A673 (cell line): ENCODE results near the gene CCDC197. TPM values are rescaled to one million over a fixed set of nuclear protein-coding genes. Genes with fewer than 3 reads are reported as not detected.

Experiments
- BruUV-seq: library from RNA; stranded (reverse); fragments of 400-500 nt; replicated peaks from 2 replicates; lab custom pipeline; 2021; lab: Mats Ljungman, UMichigan
- CTCF ChIA-PET: fragments of 300-600 bp; sonication (Branson Sonifier 250); formaldehyde crosslinking; loops from one replicate; lab custom pipeline; 2022; ENCODE audit warnings: antibody characterized with exemption; lab: Charles Lee
- POLR2A ChIA-PET: fragments of 300-600 bp; sonication (Branson Sonifier 250); formaldehyde crosslinking; loops from one replicate; lab custom pipeline; 2022; ENCODE audit warnings: antibody characterized with exemption; ENCODE audit not compliant: low non-redundant PET; lab: Charles Lee
- DNase-seq: peaks from one replicate; pipeline ENCODE4 v3.0.0-alpha.2; 2015; ENCODE audit warnings: low spot score
- H3K27ac ChIP-seq: fragments of 200-600 bp; sonication (generic); 2 replicates; pipeline ENCODE4 v1.5.1; 2016; ENCODE audit warnings: mixed run types, low read depth, mild to moderate bottlenecking, mixed read lengths, antibody characterized with exemption, low read length; ENCODE audit not compliant: poor library complexity, severe bottlenecking
- H3K27me3 ChIP-seq: fragments of 200-600 bp; sonication (generic); replicated peaks from 2 replicates; pipeline ENCODE4 v1.6.1; 2017; ENCODE audit warnings: mixed run types, low read depth, mild to moderate bottlenecking, mixed read lengths, antibody characterized with exemption, low read length; ENCODE audit not compliant: insufficient read depth, poor library complexity
- H3K36me3 ChIP-seq: fragments of 200-600 bp; sonication (generic); 2 replicates; pipeline ENCODE4 v1.6.1; 2016; ENCODE audit warnings: mixed run types, mild to moderate bottlenecking, mixed read lengths, antibody characterized with exemption, low read length; ENCODE audit not compliant: insufficient read depth, poor library complexity, severe bottlenecking
- H3K4me1 ChIP-seq: fragments of 200-600 bp; sonication (generic); 2 replicates; pipeline ENCODE4 v1.6.1; 2017; ENCODE audit warnings: mixed run types, mild to moderate bottlenecking, mixed read lengths, antibody characterized with exemption, low read length; ENCODE audit not compliant: insufficient read depth, poor library complexity, severe bottlenecking
- H3K4me3 ChIP-seq: fragments of 200-600 bp; sonication (generic); 2 replicates; pipeline ENCODE4 v1.5.1; 2016; ENCODE audit warnings: low read depth, mixed run types, mild to moderate bottlenecking, mixed read lengths, low read length; ENCODE audit not compliant: poor library complexity, severe bottlenecking
- H3K9me3 ChIP-seq: fragments of 200-600 bp; sonication (generic); 2 replicates; pipeline ENCODE4 v1.6.1; 2016; ENCODE audit warnings: mixed run types, low read depth, mild to moderate bottlenecking, mixed read lengths, antibody characterized with exemption, low read length; ENCODE audit not compliant: poor library complexity, severe bottlenecking
- EZH2 ChIP-seq: fragments of 200-600 bp; sonication (generic); IDR thresholded peaks from 2 replicates; pipeline ENCODE4 v1.6.1; 2017; ENCODE audit warnings: borderline replicate concordance, low read depth, mild to moderate bottlenecking, mixed read lengths, antibody characterized with exemption, low read length; ENCODE audit not compliant: poor library complexity, severe bottlenecking
- intact Hi-C: fragments of 100-400 bp; cut with micrococcal nuclease; formaldehyde crosslinking; loops from one replicate; pipeline ENCODE4 v1.10.0; 2022; ENCODE audit not compliant: unreplicated experiment
- total RNA-seq: library from RNA; stranded (reverse); gene quantifications from 2 replicates; pipeline ENCODE4 v1.2.3, GENCODE V29; 2021
- TF ChIP-seq, protein P1 (sequence below): fragments of 300-800, 200-600 bp; sonication (generic); conservative IDR thresholded peaks from 2 replicates; pipeline ENCODE4 v1.5.1; 2017; ENCODE audit warnings: low read depth, mild to moderate bottlenecking, antibody characterized with exemption, low read length, moderate library complexity, mixed read lengths

The CCDC197 gene
- total RNA-seq, 1 experiment from 2014 or later = not detected

DNA sequence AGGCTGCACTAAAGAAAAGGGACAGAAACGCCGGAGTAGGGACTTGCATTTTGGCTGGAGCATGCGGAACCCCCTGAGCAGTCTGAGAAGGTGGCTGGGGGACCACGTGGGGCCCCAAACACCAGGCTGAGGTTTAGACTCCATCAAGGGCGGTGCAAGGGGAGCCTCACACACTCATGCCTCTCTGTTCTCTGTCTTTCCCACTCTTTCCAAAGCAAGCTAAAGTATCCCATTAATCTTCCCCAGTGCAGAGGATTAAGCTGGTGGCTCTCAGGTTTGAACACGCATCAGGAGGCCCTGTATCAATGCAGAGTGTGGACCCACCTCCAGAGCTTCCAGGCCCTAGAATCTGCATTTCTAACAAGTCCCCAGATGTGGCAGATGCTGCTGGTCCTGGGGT is 13.5 kb downstream of the CCDC197 start:
- POLR2A ChIA-PET = no interaction called here
- CTCF ChIA-PET = interaction anchor here (0.6 kb wide), 1 partner anchor 24 kb away, joined by 6 read pairs; no protein-coding TSS in a partner anchor
- no peak overlapping the region for H3K27ac ChIP-seq
- DNase-seq = no peak
- no peaks in the 10 kb centered on the region for H3K4me1 ChIP-seq
- no peak for TF ChIP-seq EZH2
- TF ChIP-seq, protein P1, sequence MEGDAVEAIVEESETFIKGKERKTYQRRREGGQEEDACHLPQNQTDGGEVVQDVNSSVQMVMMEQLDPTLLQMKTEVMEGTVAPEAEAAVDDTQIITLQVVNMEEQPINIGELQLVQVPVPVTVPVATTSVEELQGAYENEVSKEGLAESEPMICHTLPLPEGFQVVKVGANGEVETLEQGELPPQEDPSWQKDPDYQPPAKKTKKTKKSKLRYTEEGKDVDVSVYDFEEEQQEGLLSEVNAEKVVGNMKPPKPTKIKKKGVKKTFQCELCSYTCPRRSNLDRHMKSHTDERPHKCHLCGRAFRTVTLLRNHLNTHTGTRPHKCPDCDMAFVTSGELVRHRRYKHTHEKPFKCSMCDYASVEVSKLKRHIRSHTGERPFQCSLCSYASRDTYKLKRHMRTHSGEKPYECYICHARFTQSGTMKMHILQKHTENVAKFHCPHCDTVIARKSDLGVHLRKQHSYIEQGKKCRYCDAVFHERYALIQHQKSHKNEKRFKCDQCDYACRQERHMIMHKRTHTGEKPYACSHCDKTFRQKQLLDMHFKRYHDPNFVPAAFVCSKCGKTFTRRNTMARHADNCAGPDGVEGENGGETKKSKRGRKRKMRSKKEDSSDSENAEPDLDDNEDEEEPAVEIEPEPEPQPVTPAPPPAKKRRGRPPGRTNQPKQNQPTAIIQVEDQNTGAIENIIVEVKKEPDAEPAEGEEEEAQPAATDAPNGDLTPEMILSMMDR = no peak
- intact Hi-C loops = no loop called here
- no peaks in the 10 kb centered on the region for H3K36me3 ChIP-seq
- H3K9me3 ChIP-seq = no peaks in the 10 kb centered on the region
- H3K4me3 ChIP-seq = no peak overlapping the region
- no peaks in the 10 kb centered on the region for H3K27me3 ChIP-seq
- no TSS peak for BruUV-seq

DNA sequence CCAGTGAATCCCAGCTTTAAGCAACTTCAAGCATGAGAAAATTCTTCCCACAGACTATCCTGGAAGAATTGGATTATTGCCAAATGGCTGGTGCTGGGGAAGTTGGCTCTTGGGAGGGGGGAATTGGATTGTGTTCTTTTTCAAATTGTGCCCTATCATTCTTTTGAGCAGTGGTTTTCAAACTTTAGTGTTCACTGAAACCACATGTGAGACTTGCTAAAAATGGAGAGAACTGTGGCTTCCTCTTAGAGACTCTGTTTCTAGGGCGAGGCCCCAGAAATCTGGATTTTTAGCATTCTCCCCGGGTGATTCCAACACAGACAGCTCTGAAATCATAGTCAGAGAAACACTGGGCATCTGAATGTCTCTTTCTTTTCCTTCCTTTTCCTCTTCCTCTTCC is 14.7 kb downstream of the CCDC197 start:
- DNase-seq = no peak
- Histone ChIP-seq H3K27me3 (no peaks in the 10 kb centered on the region), H3K4me1 (no peaks in the 10 kb centered on the region), H3K9me3 (no peaks in the 10 kb centered on the region), H3K36me3 (no peaks in the 10 kb centered on the region), H3K4me3 (no peak overlapping the region), H3K27ac (no peak overlapping the region)
- TF ChIP-seq EZH2 = no peak
- TF ChIP-seq, protein P1 = no peak
- intact Hi-C loops = no loop called here
- ChIA-PET POLR2A (no interaction called here), CTCF (no interaction called here)
- BruUV-seq = no TSS peak

DNA sequence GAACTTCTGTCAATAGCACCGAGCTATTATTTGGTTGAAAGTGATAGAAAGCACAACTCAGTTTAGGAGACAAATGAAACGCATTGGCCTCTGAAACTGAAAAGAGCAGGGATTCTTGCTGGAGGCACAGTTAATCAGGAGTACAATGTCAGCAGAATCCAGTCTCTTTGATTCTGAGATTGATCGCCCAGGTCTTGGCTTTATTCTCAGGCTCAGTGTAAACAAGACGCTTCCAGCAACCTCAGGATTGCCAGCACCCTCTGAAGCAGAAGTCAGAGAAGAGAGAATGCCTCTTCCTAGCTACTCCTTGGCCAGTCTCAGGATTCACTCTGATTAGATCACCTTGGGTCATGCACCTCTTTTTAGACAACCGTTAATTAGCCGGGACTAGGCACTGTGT is 17.3 kb downstream of the CCDC197 start:
- no peak for TF ChIP-seq EZH2
- TF ChIP-seq, protein P1 = no peak
- ChIA-PET CTCF (no interaction called here), POLR2A (no interaction called here)
- Histone ChIP-seq H3K4me3 (no peak overlapping the region), H3K27ac (no peak overlapping the region), H3K9me3 (no peaks in the 10 kb centered on the region), H3K36me3 (no peaks in the 10 kb centered on the region), H3K4me1 (no peaks in the 10 kb centered on the region), H3K27me3 (no peaks in the 10 kb centered on the region)
- no TSS peak for BruUV-seq
- intact Hi-C loops = no loop called here
- DNase-seq = no peak
